K562 (cell line): ENCODE results near the gene DNAJC12. TPM values are rescaled to one million over a fixed set of nuclear protein-coding genes. Genes with fewer than 3 reads are reported as not detected.
A peak's percentile ranks its signal among the peaks of the same experiment; 100 is the strongest.

ENCODE experiments used
- BCLAF1 ChIP-seq, 2 experiments: fragments of 450-650 bp in 1 of 2; IDR thresholded peaks; 2 replicates each; pipeline ENCODE4 v1.6.1; 2011 to 2017; ENCODE audit warnings: low read depth in 2 of 2, antibody characterized with exemption in 1 of 2, borderline replicate concordance in 1 of 2, low read length in 1 of 2, mild to moderate bottlenecking in 1 of 2, mixed read lengths in 1 of 2; ENCODE audit not compliant: control insufficient read depth in 1 of 2
- CEBPB ChIP-seq: fragments of 450-650 bp; IDR thresholded peaks from 2 replicates; pipeline ENCODE4 v1.6.1; 2016; ENCODE audit warnings: missing genetic modification characterization, missing compliant biosample characterization
- GTF2A2 ChIP-seq: IDR thresholded peaks from 2 replicates; pipeline ENCODE4 v1.6.1; 2016; ENCODE audit warnings: mild to moderate bottlenecking, missing genetic modification characterization, missing compliant biosample characterization
- PRMT5 ChIP-seq: sonication (generic); formaldehyde crosslinking; IDR thresholded peaks from 2 replicates; pipeline ENCODE4 v1.5.0; 2020; ENCODE audit warnings: missing genetic modification reagents
- RFX7 ChIP-seq: fragments of 250-450 bp; sonication (Bioruptor Pico); IDR thresholded peaks from 2 replicates; pipeline ENCODE4 v1.5.1; 2021; ENCODE audit warnings: mild to moderate bottlenecking
- SUPT5H ChIP-seq: fragments of 450-650 bp; IDR thresholded peaks from 2 replicates; pipeline ENCODE4 v1.6.1; 2016
- TCF7L2 ChIP-seq: fragments of 150-350 bp; IDR thresholded peaks from 2 replicates; pipeline ENCODE4 v1.6.1; 2016; ENCODE audit warnings: low read depth, mild to moderate bottlenecking, low read length, moderate library complexity
- U2AF1 ChIP-seq: fragments of 200-400 bp; formaldehyde crosslinking; optimal IDR thresholded peaks from 2 replicates; pipeline ENCODE3; 2017; ENCODE audit warnings: mild to moderate bottlenecking, low read depth, low read length, moderate library complexity
- XRCC5 ChIP-seq: fragments of 200-400 bp; formaldehyde crosslinking; IDR thresholded peaks from 2 replicates; pipeline ENCODE4 v1.6.1; 2017; ENCODE audit warnings: low read depth, mild to moderate bottlenecking, low read length
- ZFP1 ChIP-seq: fragments of 450-650 bp; formaldehyde crosslinking; IDR thresholded peaks from 2 replicates; pipeline ENCODE4 v1.4.0; 2020; ENCODE audit warnings: mild to moderate bottlenecking, mixed read lengths
- ZNF707 ChIP-seq: fragments of 250-450 bp; sonication (Bioruptor Pico); conservative IDR thresholded peaks from 2 replicates; pipeline ENCODE4 v1.8.0; 2022; ENCODE audit warnings: inconsistent platforms, mild to moderate bottlenecking, moderate library complexity
- polyA plus RNA-seq, 8 experiments: library from polyadenylated mRNA; depleted of rRNA in 4 of 8; stranded (reverse) in 5 of 8; unstranded in 3 of 8; fragments of >200 nt; fragmentation: Nextera tagmentation in 2 of 8; fragmentation: Illumina TruSeq in 1 of 8; extraction: Ambion mirVana in 2 of 8; extraction: Trizol in 1 of 8; gene quantifications; 2 replicates each; pipeline versions ENCODE4 v1.2.1 to v1.2.3, GENCODE V29; 2011 to 2014; ENCODE audit warnings: inconsistent platforms in 1 of 8, missing spikeins in 1 of 8
- total RNA-seq, 7 experiments: library from RNA; depleted of rRNA in 6 of 7; stranded (reverse); fragments of >200 nt in 6 of 7; fragmentation: Illumina TruSeq in 2 of 7; extraction: Trizol in 2 of 7; gene quantifications; 2 replicates each; pipeline versions ENCODE4 v1.2.1 to v1.2.3, GENCODE V29; 2011 to 2021; ENCODE audit warnings: low replicate concordance in 1 of 7
- TF ChIP-seq, protein P1 (sequence below): fragments of 150-350 bp; IDR thresholded peaks from 2 replicates; pipeline ENCODE4 v1.6.1; 2014; ENCODE audit warnings: low read depth, mild to moderate bottlenecking, low read length, borderline replicate concordance
- TF ChIP-seq, protein P2 (sequence below): fragments of 250-450 bp; sonication (Bioruptor Pico); IDR thresholded peaks from 2 replicates; pipeline ENCODE4 v1.5.0; 2022; ENCODE audit warnings: mild to moderate bottlenecking
- TF ChIP-seq, protein P3 (sequence below): fragments of 250-450 bp; sonication (Bioruptor Pico); IDR thresholded peaks from 2 replicates; pipeline ENCODE4 v1.5.0; 2021; ENCODE audit warnings: mild to moderate bottlenecking, moderate library complexity

DNAJC12 gene
- total and polyA plus RNA-seq, 9 of the 15 experiments (the other 6 are each of a cell fraction or from before 2014, with no cell fraction given) = 7.4 to 95.9 (median 68.5) TPM

DNA sequence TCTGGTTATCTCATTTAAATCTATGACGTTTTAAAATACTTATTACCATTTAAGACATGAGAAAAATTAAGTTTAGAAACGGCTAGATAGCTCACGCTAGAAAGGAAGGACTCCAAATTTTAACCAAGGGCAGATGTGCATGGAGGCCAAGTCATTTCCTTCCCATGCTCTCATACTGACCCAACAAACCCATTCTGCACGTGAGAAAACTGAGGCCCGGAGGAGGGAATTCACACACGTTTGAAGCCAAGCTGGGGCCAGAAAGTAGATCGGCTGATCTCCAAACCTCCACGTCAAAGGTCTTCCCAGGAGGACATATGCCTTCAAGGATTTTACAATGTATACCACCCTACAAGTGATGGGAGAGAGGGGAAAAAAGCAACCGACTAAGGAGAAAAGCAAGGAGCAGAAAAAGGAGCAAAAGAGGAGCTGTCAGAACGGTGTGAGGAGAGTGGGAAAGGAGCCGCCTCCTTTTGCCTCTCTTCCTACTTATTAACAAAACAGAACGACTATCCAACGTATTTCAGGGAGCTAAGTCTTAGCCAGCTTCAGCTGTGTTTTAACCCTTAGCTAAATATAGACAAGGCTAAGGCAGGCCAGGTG, 45.8 kb upstream of the DNAJC12 start (continued):
- TF ChIP-seq BCLAF1 (IDR thresholded peaks at IDR 0.05; ENCODE audit: borderline replicate concordance in 1 of 2, control insufficient read depth in 1 of 2, low read depth in 2 of 2, low read length in 1 of 2) (no peak), PRMT5 (no peak), ZFP1 (CRISPR knock-in tag) (no peak), XRCC5 (0 out of 2 replicates have a peak, but pooled peaks have one; percentile 17), U2AF1 (no peak), CEBPB (no peak), SUPT5H (no peak), TCF7L2 (no peak), ZNF707 (CRISPR knock-in tag) (no peak), RFX7 (no peak), GTF2A2 (no peak)
- TF ChIP-seq, protein P1, sequence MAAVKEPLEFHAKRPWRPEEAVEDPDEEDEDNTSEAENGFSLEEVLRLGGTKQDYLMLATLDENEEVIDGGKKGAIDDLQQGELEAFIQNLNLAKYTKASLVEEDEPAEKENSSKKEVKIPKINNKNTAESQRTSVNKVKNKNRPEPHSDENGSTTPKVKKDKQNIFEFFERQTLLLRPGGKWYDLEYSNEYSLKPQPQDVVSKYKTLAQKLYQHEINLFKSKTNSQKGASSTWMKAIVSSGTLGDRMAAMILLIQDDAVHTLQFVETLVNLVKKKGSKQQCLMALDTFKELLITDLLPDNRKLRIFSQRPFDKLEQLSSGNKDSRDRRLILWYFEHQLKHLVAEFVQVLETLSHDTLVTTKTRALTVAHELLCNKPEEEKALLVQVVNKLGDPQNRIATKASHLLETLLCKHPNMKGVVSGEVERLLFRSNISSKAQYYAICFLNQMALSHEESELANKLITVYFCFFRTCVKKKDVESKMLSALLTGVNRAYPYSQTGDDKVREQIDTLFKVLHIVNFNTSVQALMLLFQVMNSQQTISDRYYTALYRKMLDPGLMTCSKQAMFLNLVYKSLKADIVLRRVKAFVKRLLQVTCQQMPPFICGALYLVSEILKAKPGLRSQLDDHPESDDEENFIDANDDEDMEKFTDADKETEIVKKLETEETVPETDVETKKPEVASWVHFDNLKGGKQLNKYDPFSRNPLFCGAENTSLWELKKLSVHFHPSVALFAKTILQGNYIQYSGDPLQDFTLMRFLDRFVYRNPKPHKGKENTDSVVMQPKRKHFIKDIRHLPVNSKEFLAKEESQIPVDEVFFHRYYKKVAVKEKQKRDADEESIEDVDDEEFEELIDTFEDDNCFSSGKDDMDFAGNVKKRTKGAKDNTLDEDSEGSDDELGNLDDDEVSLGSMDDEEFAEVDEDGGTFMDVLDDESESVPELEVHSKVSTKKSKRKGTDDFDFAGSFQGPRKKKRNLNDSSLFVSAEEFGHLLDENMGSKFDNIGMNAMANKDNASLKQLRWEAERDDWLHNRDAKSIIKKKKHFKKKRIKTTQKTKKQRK = no peak
- TF ChIP-seq, protein P2, sequence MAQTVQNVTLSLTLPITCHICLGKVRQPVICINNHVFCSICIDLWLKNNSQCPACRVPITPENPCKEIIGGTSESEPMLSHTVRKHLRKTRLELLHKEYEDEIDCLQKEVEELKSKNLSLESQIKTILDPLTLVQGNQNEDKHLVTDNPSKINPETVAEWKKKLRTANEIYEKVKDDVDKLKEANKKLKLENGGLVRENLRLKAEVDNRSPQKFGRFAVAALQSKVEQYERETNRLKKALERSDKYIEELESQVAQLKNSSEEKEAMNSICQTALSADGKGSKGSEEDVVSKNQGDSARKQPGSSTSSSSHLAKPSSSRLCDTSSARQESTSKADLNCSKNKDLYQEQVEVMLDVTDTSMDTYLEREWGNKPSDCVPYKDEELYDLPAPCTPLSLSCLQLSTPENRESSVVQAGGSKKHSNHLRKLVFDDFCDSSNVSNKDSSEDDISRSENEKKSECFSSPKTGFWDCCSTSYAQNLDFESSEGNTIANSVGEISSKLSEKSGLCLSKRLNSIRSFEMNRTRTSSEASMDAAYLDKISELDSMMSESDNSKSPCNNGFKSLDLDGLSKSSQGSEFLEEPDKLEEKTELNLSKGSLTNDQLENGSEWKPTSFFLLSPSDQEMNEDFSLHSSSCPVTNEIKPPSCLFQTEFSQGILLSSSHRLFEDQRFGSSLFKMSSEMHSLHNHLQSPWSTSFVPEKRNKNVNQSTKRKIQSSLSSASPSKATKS = no peak
- TF ChIP-seq, protein P3, sequence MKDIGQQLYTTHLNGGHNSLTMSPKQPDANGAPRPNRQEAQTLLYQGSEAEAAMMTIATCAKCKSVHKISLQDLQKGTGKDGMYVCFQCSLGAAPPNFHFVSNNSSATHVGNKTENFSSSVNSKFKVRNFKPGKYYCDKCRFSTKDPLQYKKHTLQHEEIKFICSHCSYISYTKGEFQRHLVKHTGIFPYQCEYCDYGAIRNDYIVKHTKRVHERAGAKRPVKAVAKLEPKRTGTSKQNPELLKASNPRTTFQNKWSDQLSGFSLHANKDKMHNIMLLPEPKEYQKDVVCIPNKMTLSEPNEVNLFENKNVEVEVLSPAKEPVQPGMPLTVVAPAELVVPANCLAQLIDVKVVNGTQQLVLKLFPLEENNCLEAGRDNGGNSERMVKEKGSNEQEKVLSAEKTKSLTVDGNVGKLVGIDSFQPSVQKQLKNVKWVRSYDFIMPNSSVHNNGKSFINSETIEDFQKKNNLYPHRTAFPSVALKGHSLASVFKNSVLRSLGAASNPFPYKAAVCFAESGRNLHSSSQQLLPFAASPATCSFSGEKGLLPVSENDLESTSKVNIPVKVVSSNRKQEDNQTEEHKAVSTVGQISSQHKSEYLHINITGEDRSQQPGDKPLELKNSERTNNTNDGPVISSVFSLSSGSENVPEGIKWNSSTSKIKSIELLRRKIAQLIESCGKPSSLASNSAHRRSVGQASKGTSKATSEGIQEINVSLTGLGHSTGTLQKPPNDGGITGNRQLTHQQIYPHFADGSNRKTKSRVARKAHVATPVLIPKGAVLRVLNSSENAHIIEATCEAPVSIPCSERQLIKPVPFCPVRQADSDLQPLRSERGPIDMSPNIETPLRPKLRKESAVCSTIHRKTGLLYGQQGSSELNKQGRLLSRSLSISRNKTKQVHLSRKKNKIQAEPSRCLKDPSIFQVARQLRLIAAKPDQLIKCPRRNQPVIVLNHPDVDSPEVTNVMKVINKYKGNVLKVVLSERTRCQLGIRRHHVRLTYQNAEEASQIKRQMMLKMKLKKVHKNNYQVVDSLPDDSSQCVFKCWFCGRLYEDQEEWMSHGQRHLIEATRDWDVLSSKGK (CRISPR knock-in tag) = no peak
